ENCODE measurements around the gene ZNF579. TPM values are rescaled to one million over a fixed set of nuclear protein-coding genes. Genes with fewer than 3 reads are reported as not detected.

The ZNF579 gene
- total RNA-seq, 1 donor = 6.9 TPM

- Histone ChIP-seq H3K79me2 (ENCODE audit: insufficient read depth, low read length) (no peaks in the 10 kb centered on the region), H2AFZ (ENCODE audit: low read length) (no peak overlapping the region), H3K9me3 (ENCODE audit: low read depth, low read length) (no peaks in the 10 kb centered on the region), H3K27ac (ENCODE audit: low read depth, low read length) (no peak overlapping the region), H4K20me1 (ENCODE audit: insufficient read depth, low read length) (no peaks in the 10 kb centered on the region), H3K4me3 (ENCODE audit: insufficient read depth, low read length) (no peak overlapping the region), H3K4me1 (ENCODE audit: insufficient read depth, low read length) (peaks cover 3% of the 10 kb centered on the region), H3K36me3 (ENCODE audit: insufficient read depth, low read length) (no peaks in the 10 kb centered on the region), H3K4me2 (ENCODE audit: insufficient read depth, low read length) (no peak overlapping the region), H3K27me3 (ENCODE audit: insufficient read depth, low read length) (no peaks in the 10 kb centered on the region)
- TF ChIP-seq CTCF (IDR thresholded peaks at IDR 0.05; ENCODE audit: extremely low read depth, low read depth, low read length) = no peak
- DNase-seq (ENCODE audit: insufficient read length, low spot score, missing footprints) = peak; percentile 31
These were observed 53.2 kb downstream of the ZNF579 start for GRCh38 chr19:55527197-55528029.

Other genes with a start within 250 kb of the ZNF579 start
- 9.7 and 10.9 TPM in 2 replicates for gene KMT5C, start 241.0 kb downstream of the ZNF579 start, total RNA-seq
- gene COX6B2, start 226.1 kb downstream of the ZNF579 start, total RNA-seq = not detected in 2 replicates
- gene GARIN5B, start 217.6 kb downstream of the ZNF579 start, total RNA-seq = not detected in 2 replicates
- 0.36 and 1.2 TPM in 2 replicates for gene IL11, start 210.4 kb downstream of the ZNF579 start, total RNA-seq
- not detected in 2 replicates for gene TMEM190, start 204.0 kb downstream of the ZNF579 start, total RNA-seq
- 0.29 TPM in 1 of 2 replicates, not detected in the other for gene TMEM238, start 196.6 kb downstream of the ZNF579 start, total RNA-seq
- gene RPL28, start 194.9 kb downstream of the ZNF579 start, total RNA-seq = 223 and 310 TPM in 2 replicates
- gene UBE2S, start 173.1 kb downstream of the ZNF579 start, total RNA-seq = 37.3 and 66.9 TPM in 2 replicates
- not detected in 2 replicates for gene SHISA7, start 137.5 kb downstream of the ZNF579 start, total RNA-seq
- 55.4 and 65.1 TPM in 2 replicates for gene ISOC2, start 119.2 kb downstream of the ZNF579 start, total RNA-seq
- not detected in 2 replicates for gene C19orf85, start 116.1 kb downstream of the ZNF579 start, total RNA-seq
- 1.5 and 2.9 TPM in 2 replicates for gene ZNF628, start 104.2 kb downstream of the ZNF579 start, total RNA-seq
- 8.3 and 11.2 TPM in 2 replicates for gene NAT14, start 95.7 kb downstream of the ZNF579 start, total RNA-seq
- 22.7 and 77.4 TPM in 2 replicates for gene SSC5D, start 92.4 kb downstream of the ZNF579 start, total RNA-seq
- gene SBK2, start 43.7 kb downstream of the ZNF579 start, total RNA-seq = not detected in 2 replicates
- gene SBK3, start 35.3 kb downstream of the ZNF579 start, total RNA-seq = not detected in 2 replicates
- 2.9 and 3.6 TPM in 2 replicates for gene FIZ1, start 18.7 kb upstream of the ZNF579 start, total RNA-seq
- 11.2 TPM in 2 replicates for gene ZNF524, start 19.4 kb upstream of the ZNF579 start, total RNA-seq
- gene ZNF865, start 24.8 kb upstream of the ZNF579 start, total RNA-seq = 1.4 and 1.5 TPM in 2 replicates
- gene ZNF784, start 43.7 kb upstream of the ZNF579 start, total RNA-seq = 6.5 and 8.7 TPM in 2 replicates
- 6.5 and 8.3 TPM in 2 replicates for gene ZNF580, start 60.2 kb upstream of the ZNF579 start, total RNA-seq
- 25.7 and 28.6 TPM in 2 replicates for gene ZNF581, start 62.8 kb upstream of the ZNF579 start, total RNA-seq
- gene CCDC106, start 67.4 kb upstream of the ZNF579 start, total RNA-seq = 10.5 and 13.3 TPM in 2 replicates
- 64.5 and 70.2 TPM in 2 replicates for gene U2AF2, start 74.2 kb upstream of the ZNF579 start, total RNA-seq
- 25.0 and 31.5 TPM in 2 replicates for gene EPN1, start 94.4 kb upstream of the ZNF579 start, total RNA-seq
- not detected in 2 replicates for gene NLRP9, start 157.6 kb upstream of the ZNF579 start, total RNA-seq
- gene RFPL4A, start 178.2 kb upstream of the ZNF579 start, total RNA-seq = not detected in 2 replicates
- not detected in 2 replicates for gene RFPL4AL1, start 188.3 kb upstream of the ZNF579 start, total RNA-seq

Measured in osteoblast (primary cell).